ENCODE data around the gene PNMA6E. TPM values are rescaled to one million over a fixed set of nuclear protein-coding genes. Genes with fewer than 3 reads are reported as not detected.
"Not testable (repeated sequence)": the region's sequence is repeated elsewhere in the genome, so short reads cannot be mapped to it uniquely, and the experiment has no call there.

Gene PNMA6E
- total RNA-seq, 1 donor = not detected

DNA sequence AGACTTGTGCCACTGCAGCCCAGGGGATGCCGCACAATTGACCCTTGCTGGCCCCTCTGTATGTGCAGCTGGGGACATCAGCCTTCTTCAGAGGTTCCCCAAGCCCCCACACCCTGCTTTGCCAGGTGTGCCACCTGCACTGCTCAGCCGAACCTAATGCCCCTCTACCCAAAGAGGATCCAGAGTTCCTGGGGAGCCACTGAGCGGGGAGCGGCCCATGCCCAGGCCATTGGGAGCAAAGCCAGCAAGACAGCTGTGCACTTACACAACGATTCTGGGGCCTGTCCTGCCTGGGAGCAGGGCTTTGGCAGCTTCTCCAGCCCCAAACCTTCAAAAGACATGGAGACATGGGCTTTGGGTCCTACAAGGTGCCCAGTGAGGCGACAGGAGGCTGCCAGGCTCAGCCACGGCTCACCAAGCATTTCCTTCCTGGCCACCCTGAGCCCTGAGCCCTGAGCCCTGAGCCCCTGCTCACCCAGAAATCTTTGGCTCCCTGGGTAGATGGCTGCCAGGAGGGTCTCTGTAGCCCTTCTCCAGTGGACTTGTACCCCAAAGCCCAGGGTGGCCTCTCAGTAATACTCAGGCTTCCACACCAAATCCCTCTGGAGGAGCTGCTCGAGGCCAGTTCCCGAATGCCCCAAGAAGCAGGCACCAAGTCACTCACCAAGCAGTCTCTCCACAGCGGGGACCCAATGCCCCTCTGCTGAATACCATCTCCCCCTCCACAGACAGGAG lies 13.0 kb downstream of the PNMA6E start:
- no peak overlapping the region for H3K4me2 ChIP-seq (ENCODE audit: insufficient read depth, low read length)
- no peaks in the 10 kb centered on the region for H3K79me2 ChIP-seq (ENCODE audit: insufficient read depth, low read length)
- H2AFZ ChIP-seq (ENCODE audit: low read length) = no peak overlapping the region
- DNase-seq (ENCODE audit: insufficient read length, low spot score, missing footprints) = peak; percentile 13
- no peaks in the 10 kb centered on the region for H3K9me3 ChIP-seq (ENCODE audit: low read depth, low read length)
- H3K4me1 ChIP-seq (ENCODE audit: insufficient read depth, low read length) = no peaks in the 10 kb centered on the region
- no peaks in the 10 kb centered on the region for H4K20me1 ChIP-seq (ENCODE audit: insufficient read depth, low read length)
- TF ChIP-seq, protein P1, sequence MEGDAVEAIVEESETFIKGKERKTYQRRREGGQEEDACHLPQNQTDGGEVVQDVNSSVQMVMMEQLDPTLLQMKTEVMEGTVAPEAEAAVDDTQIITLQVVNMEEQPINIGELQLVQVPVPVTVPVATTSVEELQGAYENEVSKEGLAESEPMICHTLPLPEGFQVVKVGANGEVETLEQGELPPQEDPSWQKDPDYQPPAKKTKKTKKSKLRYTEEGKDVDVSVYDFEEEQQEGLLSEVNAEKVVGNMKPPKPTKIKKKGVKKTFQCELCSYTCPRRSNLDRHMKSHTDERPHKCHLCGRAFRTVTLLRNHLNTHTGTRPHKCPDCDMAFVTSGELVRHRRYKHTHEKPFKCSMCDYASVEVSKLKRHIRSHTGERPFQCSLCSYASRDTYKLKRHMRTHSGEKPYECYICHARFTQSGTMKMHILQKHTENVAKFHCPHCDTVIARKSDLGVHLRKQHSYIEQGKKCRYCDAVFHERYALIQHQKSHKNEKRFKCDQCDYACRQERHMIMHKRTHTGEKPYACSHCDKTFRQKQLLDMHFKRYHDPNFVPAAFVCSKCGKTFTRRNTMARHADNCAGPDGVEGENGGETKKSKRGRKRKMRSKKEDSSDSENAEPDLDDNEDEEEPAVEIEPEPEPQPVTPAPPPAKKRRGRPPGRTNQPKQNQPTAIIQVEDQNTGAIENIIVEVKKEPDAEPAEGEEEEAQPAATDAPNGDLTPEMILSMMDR (IDR thresholded peaks at IDR 0.05; ENCODE audit: extremely low read depth, low read depth, low read length) = no peak
- H3K36me3 ChIP-seq (ENCODE audit: insufficient read depth, low read length) = no peaks in the 10 kb centered on the region
- no peak overlapping the region for H3K4me3 ChIP-seq (ENCODE audit: insufficient read depth, low read length)
- no peaks in the 10 kb centered on the region for H3K27me3 ChIP-seq (ENCODE audit: insufficient read depth, low read length)
- H3K27ac ChIP-seq (ENCODE audit: low read depth, low read length) = no peak overlapping the region

DNA sequence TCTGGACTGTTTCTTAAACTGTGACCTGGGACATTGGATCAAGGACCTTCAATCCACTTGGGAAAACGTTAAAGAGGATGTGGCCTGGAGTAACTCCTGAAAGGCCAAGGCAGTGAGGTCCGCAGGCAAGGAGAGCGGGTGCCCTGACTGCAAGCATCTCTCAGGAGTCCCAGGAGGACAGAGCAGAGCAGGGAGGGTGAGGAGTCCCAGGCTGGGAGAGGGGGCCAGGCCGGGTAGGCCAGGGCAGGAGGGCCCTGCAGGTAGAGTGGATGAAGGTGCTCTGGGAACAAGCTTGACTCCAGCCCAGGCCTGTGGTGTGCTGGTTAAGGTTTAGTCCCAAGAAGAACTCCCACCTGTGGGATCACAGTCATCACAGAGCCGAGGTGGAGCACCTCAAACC lies 13.8 kb downstream of the PNMA6E start:
- no peaks in the 10 kb centered on the region for H3K36me3 ChIP-seq (ENCODE audit: insufficient read depth, low read length)
- H2AFZ ChIP-seq (ENCODE audit: low read length) = no peak overlapping the region
- H3K4me1 ChIP-seq (ENCODE audit: insufficient read depth, low read length) = peaks cover 2% of the 10 kb centered on the region
- TF ChIP-seq, protein P1 (IDR thresholded peaks at IDR 0.05; ENCODE audit: extremely low read depth, low read depth, low read length) = no peak
- H3K9me3 ChIP-seq (ENCODE audit: low read depth, low read length) = no peaks in the 10 kb centered on the region
- H3K4me2 ChIP-seq (ENCODE audit: insufficient read depth, low read length) = no peak overlapping the region
- H3K4me3 ChIP-seq (ENCODE audit: insufficient read depth, low read length) = no peak overlapping the region
- no peaks in the 10 kb centered on the region for H3K27me3 ChIP-seq (ENCODE audit: insufficient read depth, low read length)
- no peaks in the 10 kb centered on the region for H4K20me1 ChIP-seq (ENCODE audit: insufficient read depth, low read length)
- no peak overlapping the region for H3K27ac ChIP-seq (ENCODE audit: low read depth, low read length)
- peak; percentile 4 for DNase-seq (ENCODE audit: insufficient read length, low spot score, missing footprints)
- no peaks in the 10 kb centered on the region for H3K79me2 ChIP-seq (ENCODE audit: insufficient read depth, low read length)

DNA sequence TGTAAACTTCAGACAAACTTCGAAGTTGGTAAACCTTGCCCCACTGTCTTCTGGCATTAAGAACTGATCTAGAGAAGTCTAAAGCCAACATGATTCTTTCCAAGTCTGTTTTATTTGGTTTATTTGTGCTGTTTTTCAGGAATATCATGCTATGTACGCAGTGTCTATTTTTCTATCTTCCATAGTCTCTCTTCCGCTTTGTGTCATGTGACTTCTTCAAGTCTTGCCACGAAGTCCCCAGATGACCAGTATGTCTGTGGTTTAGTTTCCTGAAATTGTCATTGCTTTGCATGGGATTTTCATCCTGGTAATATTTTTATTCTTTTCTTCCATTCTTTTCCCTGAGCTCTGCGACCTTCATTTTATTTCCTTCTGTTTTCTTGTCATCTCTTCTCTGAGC lies 15.1 kb downstream of the PNMA6E start:
- Histone ChIP-seq H4K20me1 (ENCODE audit: insufficient read depth, low read length) (no peaks in the 10 kb centered on the region), H3K79me2 (ENCODE audit: insufficient read depth, low read length) (no peaks in the 10 kb centered on the region), H3K4me2 (ENCODE audit: insufficient read depth, low read length) (peak overlapping the region; percentile 27), H3K27ac (ENCODE audit: low read depth, low read length) (no peak overlapping the region), H3K27me3 (ENCODE audit: insufficient read depth, low read length) (no peaks in the 10 kb centered on the region), H3K4me1 (ENCODE audit: insufficient read depth, low read length) (peaks cover 10% of the 10 kb centered on the region), H3K4me3 (ENCODE audit: insufficient read depth, low read length) (peak overlapping the region; percentile 25), H2AFZ (ENCODE audit: low read length) (peak overlapping the region; percentile 67), H3K36me3 (ENCODE audit: insufficient read depth, low read length) (no peaks in the 10 kb centered on the region), H3K9me3 (ENCODE audit: low read depth, low read length) (no peaks in the 10 kb centered on the region)
- TF ChIP-seq, protein P1 (IDR thresholded peaks at IDR 0.05; ENCODE audit: extremely low read depth, low read depth, low read length) = no peak
- peak; percentile 47 for DNase-seq (ENCODE audit: insufficient read length, low spot score, missing footprints)

DNA sequence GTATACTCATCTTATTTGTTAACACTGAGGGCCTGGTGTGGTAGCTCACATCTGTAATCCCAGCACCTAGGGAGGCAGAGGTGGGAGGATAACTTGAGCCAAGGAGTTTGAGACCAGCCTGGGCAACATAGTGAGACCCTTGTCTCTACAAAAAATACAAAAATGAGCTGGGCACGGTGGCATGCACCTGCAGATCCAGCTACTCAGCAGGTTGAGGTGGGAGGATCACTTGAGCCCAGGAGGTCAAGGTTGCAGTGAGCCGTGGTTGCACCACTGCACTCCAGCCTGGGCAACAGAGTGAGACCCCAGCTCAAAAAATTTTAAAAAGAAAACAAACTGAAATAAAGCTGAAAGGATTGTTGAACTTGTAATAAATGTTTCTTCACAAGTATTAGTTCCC lies 16.2 kb downstream of the PNMA6E start:
- H4K20me1 ChIP-seq (ENCODE audit: insufficient read depth, low read length); H3K79me2 ChIP-seq (ENCODE audit: insufficient read depth, low read length); DNase-seq (ENCODE audit: insufficient read length, low spot score, missing footprints); H3K4me3 ChIP-seq (ENCODE audit: insufficient read depth, low read length); H2AFZ ChIP-seq (ENCODE audit: low read length); H3K27me3 ChIP-seq (ENCODE audit: insufficient read depth, low read length); H3K27ac ChIP-seq (ENCODE audit: low read depth, low read length); H3K4me1 ChIP-seq (ENCODE audit: insufficient read depth, low read length); H3K36me3 ChIP-seq (ENCODE audit: insufficient read depth, low read length); H3K4me2 ChIP-seq (ENCODE audit: insufficient read depth, low read length); H3K9me3 ChIP-seq (ENCODE audit: low read depth, low read length): not testable (repeated sequence)
